CD4-positive, alpha-beta T cell treated with Interleukin-6 at 100 ng/mL for 8 hours (primary cell): ENCODE results near the gene SCAPER.
"Not testable (repeated sequence)": the region's sequence is repeated elsewhere in the genome, so short reads cannot be mapped to it uniquely, and the experiment has no call there.

Source experiments
- DNase-seq: peaks from one replicate; pipeline ENCODE4 v3.0.0-alpha.2; 2020; ENCODE audit warnings: mixed read lengths, low spot score

Gene SCAPER

DNA sequence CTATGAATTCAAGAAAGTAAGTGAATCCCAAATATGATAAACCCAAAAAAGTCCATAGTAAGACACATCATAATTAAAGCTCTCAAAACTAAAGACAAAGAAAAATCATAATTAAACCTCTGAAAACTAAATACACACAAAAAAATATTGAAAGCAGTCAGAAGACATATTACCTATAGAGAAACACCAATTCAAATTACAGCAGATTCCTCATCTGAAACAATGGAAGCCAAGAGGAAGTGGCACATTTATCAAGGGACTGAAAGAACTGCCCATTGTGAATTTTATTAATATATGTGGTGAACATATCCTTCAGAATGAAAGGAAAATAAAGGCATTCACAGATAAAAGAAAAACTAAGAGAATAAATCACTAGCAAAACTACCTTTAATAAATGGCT is 128.2 kb downstream of the SCAPER start:
- no peak for DNase-seq

DNA sequence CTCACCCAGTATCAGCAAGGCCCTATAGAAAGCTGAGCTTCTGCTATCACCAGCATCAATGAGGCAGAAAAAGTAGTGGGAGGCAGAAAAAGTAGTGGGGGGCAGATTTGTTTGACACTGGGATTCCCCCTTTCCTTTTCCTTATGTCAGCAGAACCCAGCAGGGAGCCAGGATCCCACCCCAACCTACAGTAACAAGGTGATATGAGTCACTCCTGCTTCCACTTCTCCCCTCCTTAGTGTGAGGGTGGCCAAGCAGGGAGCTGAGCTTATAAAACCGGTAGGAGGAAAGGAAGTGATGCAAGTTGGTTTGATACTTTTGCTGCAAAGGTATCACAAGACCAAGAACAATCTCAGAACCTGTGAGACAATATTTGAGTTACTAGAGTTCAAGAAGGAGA is 128.7 kb downstream of the SCAPER start:
- no peak for DNase-seq

DNA sequence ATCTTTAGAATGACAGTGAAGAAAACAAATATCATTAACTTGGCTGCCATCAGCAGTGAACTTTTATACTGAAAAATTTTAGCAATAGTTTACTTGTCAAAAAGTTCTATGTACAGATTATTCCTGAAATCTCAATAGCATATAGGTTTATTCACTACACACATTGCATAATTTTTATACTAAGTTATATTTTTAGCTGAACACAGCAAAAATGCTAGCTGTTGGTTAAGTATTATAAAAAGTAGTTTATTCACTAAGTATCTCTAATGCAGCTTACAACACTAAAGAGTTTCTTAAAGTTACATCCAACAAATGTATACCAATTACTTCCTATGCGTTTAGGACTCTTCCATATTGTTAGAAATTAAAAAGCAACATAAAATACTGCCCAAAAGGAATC is 131.9 kb downstream of the SCAPER start:
- no peak for DNase-seq

DNA sequence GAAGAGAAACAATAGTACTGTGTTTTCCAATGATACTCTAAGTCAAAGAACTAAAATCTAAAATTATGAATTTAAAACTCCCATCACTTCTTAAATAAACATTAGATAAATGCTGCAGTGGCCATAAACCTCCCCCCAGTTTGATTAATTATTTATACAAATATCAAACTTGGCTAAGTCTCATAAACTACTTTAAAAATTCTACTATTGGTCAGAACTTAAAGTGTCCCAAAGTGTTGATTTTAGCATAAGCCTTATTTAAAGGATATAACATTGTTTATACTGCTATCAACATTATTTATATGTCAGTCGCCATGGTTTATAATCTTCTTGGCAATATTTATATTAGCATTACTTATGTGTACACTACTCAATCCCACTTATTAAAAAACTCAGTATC is 132.4 kb downstream of the SCAPER start:
- DNase-seq, result no peak

DNA sequence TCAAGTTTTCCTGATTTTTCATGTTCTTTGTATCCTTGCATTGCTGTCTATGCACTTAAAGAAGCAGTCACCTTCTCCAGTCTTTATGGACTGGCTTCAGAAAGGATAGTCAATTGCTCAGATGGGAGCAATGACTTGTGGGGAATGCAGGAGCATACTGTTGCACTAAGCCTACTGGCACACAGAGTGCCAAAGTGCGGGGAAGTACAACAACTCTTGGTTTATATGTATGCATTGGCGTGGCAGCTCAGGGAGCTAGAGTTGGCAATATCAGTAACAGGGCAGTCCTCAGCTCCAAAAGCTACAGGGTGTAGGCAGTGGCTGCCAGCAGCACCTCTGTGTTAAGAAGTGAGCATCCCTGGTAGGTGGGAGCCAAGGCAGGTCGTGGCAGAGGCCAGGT is 141.1 kb downstream of the SCAPER start:
- no peak for DNase-seq

DNA sequence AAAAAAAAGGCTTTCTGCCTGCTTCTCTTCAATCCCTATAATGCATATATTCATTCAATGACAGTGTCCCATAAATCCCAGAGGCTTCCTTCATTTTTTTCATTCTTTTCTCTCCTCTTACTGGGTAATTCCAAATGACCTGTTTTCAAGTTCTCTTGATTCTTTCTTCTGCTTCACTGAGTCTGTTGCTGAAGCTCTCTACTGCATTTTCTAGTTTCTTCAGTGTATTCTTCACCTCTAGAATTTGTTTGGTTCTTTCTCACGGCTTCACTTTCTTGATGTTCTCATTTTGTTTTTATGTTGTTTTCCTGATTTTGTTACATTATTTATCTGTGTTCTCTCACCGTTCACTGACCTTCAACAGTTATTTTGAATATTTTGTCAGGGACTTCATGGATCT is 141.6 kb downstream of the SCAPER start:
- no peak for DNase-seq

DNA sequence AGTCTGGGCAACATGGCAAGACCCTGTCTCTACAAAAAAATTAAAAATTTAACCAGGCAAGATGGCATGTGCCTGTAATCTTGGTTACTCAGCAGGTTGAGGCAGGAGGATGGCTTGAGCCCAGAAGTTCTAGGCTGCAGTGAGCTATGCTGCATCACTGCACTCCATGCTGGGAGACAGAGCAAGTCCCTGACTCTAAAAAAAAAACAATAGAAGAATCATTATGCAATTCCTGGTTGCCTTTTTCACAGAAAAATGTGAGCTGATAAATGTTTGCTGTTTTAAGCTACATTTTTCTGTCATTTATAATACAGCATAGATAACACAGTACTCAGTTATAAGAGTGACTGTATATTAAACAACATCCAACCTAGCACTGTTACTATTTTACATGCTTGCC is 148.8 kb downstream of the SCAPER start:
- DNase-seq, result no peak

DNA sequence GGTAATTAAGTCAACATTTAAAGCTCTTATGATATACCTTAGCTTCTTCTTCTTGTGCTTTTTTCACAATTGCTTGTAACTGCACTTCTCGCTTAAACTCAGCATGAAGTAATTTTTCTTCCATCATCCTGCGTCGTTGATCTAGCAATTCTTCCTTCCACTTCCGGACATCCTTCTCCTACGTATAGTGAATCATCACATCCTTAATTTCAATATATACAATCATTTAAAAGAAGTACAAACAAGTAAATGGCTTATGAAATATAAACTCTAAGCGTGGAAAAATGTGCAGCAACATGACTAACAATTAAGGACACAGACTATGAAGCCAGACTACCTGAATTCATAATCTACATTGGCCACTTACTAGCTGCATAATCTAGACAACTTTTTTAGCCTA is 151.4 kb downstream of the SCAPER start:
- no peak for DNase-seq

DNA sequence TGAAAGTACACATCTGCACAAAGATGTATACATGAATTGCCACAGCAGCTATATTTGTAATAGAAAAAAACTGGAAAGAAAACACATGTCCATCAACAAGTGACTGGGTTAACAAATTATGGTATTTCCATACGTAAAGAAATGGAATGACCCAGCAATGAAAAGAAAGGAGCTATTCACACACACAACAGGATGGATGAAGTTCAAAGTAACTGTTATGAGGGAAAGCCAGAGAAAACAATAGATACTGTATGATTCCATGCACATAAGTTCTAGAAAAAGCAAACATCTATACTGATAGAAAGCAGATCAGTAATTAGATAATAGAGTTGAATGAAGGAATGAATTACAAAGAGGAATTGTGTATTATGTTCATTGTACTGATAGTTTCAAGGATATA is 152.0 kb downstream of the SCAPER start:
- DNase-seq, result no peak

DNA sequence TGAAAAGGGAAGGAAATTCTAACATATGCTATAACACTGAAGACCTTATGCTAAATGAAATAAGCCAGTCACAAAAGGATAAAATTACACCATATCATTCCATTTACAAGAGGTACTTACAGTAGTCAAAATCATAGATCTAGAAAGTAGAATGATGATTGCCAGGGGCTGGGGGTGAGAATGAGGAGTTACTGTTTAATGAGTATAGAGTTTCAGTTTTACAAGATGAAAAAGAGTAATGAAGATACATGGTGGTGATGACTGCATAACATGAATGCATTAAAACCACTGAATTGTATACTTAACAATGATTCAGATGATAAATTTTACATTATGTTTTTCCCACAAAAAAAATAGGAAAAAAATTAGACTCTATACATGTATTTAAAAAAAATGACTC is 152.6 kb downstream of the SCAPER start:
- no peak for DNase-seq

DNA sequence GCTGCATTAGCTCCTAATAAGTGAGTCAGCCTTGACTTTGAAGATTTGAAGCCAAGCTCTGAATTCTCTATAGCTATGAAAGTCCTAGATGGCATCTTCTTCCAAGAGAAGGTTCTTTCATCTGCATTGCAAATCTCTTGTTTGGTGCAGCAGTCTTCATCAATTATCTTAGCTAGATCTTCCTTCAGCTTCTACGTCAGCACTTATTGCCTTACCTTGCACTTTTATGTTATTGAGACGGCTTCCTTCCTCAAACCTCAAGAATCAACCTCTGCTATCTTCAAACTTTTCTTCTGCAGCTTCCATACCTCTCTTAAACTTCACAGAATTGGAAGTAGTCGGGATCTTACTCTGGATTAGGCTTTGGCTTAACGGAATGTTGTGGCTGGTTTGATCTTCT is 167.6 kb downstream of the SCAPER start:
- no peak for DNase-seq

DNA sequence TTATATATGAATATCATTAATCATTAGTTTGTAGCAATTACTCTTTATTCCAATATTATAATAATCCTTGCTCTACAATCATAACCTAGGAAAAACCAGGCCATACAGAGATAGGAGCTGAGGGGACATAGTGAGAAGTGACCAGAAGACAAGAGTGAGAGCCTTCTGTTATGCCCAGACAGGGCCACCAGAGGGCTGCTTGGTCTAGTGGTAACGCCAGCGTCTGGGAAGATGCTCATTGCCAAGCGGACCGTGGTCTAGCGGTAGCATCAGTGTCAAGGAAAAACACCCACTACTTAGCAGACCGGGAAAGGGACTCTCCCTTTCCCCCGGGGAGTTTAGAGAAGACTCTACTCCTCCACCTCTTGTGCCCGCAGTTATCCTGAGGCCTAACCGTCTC is 172.8 kb downstream of the SCAPER start:
- not testable (repeated sequence) for DNase-seq

DNA sequence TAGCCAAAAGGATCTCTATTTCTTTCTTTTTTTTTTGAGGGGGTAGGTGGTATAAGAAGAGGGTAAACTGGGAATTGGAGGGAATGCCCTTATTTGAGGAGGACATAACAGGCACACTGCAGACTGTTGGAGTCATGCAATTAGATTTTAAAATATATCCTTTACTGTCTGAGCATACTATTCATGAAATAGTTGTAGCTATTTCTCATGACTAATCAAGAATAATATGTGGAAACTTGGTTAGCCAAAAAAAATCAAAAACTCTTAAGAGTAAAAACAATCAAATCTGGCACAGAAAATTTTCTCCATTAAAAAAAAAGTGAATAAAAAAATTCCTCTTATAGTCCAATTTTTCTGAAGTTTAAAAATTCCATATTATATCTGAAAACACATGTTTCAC is 174.9 kb downstream of the SCAPER start:
- no peak for DNase-seq

DNA sequence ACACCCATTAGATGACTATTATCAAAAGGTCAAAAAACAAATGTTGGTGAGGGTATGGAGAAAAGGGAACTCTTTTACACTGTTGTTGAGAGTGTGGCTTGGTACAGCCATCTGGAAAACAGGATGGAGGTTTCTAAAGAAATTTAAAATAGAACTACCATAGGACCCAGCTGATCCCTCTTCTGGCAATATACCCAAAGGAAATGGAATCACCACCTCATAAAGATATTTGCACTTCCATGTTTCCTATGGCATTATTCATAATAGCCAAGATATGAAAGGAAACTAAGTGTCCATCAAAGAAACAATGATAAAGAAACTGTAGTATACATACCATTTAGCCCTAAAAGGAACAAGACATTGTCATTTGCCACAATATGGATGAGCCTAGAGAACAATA is 186.3 kb downstream of the SCAPER start:
- DNase-seq, result no peak

DNA sequence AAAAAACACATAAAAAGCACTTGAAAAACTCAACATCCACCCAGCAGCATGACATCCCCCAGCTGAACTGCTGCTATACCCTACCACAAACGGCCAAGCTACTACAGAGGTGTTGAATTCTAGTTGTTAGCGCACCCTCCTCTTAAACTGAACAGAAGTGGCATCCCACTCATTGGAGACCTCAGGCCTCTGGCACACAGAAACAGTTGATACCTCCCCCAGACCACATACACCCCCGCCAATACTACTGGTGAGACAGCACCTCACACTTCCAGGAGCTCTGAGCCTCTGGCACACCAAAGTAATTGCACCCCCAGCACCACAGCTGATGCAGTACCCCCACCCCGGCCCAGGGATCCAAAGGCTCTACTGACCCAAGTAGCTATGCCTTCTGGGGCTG is 190.2 kb downstream of the SCAPER start:
- DNase-seq, result no peak

DNA sequence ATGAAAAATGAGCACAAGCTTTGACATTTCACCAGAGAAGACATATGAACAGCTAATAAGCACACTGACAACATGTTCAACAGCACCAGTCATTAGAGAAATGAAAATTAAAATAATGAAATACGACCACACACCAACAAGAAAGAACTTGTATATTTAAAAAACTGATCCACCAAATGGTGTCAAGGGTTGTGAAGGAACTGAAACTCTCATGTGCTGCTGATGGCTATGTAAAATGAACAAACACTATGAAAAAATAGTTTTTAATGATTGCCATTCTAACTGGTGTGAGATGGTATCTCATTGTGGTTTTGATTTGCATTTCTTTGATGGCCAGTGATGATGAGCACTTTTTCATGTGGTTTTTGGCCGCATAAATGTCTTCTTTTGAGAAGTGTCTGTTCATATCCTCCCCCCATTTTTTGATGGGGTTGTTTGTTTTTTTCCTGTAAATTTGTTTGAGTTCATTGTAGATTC is 193.8 kb downstream of the SCAPER start:
- DNase-seq, result no peak

DNA sequence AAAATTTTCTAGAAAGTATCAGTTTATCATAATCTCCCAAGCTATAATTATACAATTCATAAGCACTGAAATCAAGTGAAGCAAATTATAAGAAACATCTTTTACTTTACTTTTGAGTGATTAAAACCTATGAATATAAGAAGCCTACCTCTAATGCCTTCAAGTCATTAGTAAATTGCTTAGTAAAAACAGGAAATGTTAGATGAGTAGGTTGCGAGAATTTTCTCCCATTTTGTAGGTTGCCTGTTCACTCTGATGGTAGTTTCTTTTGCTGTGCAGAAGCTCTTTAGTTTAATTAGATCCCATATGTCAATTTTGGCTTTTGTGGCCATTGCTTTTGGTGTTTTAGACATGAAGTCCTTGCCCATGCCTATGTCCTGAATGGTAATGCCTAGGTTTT is 201.1 kb downstream of the SCAPER start:
- not testable (repeated sequence) for DNase-seq

DNA sequence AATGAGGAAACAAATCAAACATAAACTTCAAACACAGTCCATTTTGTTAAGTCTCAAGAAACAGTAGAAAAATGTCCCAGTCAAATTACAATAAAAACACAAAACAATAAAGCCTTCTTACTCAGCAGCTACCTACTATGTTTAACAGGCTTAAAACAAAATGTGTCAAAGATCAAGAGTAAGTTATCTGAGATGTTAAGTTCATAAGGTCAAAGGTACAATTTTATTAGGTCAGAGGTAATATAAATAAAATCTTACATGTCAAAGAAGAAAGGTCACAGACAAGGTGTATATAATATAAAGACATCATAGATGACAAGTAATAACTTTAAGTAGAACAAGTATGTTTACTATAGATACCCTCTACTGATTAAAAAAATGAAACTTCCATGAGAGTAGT is 208.3 kb downstream of the SCAPER start:
- no peak for DNase-seq

DNA sequence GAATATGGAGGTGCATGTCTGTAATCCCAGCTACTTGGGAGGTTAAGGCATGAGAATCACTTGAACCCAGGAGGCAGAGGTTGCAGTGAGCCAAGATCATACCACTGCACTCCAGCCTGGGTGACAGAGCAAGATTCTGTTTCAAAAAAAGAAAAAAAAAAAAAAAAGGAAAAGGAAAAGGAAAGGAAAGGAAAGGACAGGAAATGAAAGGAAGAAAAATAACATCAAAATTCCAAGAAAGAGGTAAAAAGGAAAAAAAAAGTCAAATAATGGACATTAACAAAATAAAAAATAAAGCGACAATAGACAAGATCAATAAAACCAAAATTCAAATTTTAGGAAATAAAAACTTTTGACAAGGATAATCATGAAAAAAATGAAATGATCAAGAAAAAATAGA is 212.6 kb downstream of the SCAPER start:
- DNase-seq, result not testable (repeated sequence)

DNA sequence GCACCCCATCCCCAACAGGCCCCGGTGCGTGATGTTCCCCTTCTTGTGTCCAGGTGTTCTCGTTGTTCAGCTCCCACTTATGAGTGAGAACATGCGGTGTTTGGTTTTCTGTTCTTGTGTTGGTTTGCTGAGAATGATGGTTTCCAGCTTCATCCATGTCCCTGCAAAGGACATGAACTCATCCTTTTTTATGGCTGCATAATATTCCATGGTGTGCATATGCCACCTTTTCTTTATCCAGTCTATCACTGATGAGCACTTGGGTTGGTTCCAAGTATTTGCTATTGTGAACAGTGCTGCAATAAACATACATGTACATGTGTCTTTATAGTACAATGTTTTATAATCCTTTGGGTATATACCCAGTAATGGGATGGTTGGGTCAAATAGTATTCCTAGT is 217.5 kb downstream of the SCAPER start:
- not testable (repeated sequence) for DNase-seq

DNA sequence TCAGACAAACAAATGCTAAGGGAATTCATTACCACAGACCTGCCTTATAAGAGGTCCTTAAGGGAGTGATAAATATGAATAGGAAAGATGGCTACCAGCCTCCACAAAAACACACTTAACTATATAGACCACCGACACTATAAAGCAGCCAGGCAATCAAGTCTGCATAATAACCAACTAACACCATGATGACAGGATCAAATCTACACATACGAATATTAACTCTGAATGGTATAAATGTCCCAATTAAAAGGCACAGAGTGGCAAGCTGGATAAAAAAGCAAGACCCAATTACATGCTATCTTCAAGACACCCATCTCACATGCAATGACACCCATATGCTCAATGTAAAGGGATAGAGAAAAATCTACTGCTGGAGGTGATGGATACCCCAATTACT is 221.1 kb downstream of the SCAPER start:
- DNase-seq, result no peak

DNA sequence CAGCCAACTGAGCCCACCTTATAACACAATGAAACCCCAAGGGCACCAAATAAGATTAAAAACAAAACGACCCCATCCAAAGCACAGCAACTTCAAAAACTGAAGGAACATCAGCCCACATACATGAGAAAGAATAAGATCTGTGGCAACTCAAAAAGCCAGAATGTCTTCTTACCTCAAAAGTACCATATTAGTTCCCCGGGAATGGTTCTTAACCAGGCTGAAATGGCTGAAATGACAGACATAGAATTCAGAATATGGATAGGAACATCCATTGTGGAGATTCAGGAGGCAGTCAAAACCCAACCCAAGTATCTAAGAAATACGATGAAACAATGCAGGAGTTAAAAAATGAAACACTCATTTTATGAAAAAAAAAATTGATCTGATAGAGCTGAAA is 222.3 kb downstream of the SCAPER start:
- no peak for DNase-seq

DNA sequence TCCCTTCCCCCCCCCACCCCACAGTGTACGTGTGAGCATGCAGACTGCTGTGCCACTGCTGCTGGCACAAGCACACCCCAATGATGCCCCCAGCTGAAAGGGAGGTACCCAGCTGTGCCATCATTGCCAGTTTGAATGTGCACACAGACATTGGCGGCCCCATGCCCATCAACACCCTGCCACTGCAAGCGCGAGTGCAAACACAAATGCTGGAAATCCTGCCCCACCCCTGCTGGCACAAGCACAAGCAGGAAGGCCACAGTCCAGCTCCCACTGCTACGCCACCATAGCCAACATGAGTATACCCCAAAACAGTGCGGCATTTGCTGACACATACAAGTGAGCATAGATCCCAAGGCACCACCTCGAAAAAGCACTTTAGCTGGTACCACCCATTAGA is 222.9 kb downstream of the SCAPER start:
- no peak for DNase-seq

DNA sequence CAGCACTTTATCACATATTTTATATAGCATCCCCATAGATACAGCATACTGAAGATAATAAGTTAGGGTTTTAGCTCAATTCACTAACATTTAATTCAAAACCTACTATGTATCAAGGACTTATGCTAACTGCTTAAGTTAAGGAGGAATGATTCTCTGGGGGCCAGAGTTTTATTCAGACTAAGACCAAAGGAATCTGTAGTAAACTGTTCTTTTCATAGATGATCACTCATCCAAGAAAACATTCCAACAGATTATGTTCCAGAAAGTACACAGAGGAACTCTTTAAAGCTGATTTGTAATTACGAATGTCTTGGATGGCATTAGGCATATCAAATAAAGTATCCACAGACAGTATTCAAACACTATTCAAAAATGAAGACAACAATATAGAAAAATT is 226.4 kb downstream of the SCAPER start:
- no peak for DNase-seq

DNA sequence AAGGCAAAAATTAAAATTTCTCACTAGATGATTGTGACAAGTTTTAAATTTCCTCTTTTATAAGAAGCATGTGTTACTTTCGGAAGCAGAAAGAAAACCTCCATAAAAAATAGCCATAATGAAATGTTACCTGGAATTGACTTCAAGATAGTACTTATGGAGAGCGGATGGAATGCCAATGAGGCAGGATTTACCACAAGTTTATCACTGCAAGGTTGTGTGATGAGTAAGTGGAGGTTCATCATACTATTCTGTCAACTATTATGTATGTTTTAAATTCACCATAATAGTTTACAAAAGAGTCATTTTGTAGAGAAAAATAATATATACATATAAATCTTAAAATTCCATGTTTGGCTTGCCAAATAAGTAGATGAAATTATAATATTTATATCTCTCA is 230.3 kb downstream of the SCAPER start:
- no peak for DNase-seq
